Vagina (tissue), 2 donors: ENCODE measurements around the gene BCAS1.

Experiments
- POLR2A ChIP-seq, 2 donors: fragments of 450-650 bp; IDR thresholded peaks; one replicate each; pipeline ENCODE4 v1.6.1; 2017; ENCODE audit warnings: antibody characterized with exemption in 2 of 2, mild to moderate bottlenecking in 2 of 2, moderate library complexity in 2 of 2
- POLR2AphosphoS5 ChIP-seq, 2 donors: sonication (generic); formaldehyde crosslinking; IDR thresholded peaks; one replicate each; pipeline ENCODE4 v1.9.0; 2017; ENCODE audit warnings: antibody characterized with exemption in 2 of 2, mild to moderate bottlenecking in 2 of 2, low read depth in 1 of 2; ENCODE audit not compliant: insufficient read depth in 1 of 2
- TF ChIP-seq, protein P1 (sequence below), 3 experiments: fragments of 450-650 bp in 2 of 3; fragments of 200-600 bp in 1 of 3; sonication (generic) in 1 of 3; IDR thresholded peaks; one replicate each; pipeline ENCODE4 v1.5.1; 2017 to 2019; ENCODE audit warnings: antibody characterized with exemption in 3 of 3, mild to moderate bottlenecking in 2 of 3, moderate library complexity in 2 of 3

DNA sequence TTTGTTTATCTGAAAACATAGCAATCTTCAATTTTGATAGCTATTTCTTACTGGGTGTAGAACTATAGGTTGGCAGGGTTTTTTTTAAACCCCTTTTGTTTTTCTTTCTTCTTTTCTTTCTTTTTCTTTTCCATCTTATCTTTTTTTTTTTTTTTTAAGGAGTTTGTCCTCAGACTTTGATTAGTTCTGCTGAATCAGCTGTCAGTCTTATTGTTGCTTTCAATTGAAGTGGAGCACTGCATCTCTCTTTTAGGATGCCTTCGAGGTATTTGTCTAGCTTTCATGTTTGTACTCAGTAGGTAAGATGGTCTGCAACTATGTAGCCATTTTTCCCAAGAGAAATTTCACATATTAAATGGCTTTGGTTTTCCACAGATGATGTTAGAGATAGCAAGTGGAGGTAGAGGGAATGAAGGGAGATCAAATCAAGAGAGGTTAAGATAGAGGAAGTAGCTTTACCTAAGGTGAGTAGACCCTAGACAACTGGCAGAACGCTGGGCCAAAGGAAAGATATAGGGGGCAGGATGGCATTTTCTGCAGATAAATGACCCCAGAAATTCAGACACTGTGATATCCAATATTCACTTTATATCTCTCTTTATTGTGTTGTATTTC is 137.1 kb downstream of the BCAS1 start:
- TF ChIP-seq, protein P1, sequence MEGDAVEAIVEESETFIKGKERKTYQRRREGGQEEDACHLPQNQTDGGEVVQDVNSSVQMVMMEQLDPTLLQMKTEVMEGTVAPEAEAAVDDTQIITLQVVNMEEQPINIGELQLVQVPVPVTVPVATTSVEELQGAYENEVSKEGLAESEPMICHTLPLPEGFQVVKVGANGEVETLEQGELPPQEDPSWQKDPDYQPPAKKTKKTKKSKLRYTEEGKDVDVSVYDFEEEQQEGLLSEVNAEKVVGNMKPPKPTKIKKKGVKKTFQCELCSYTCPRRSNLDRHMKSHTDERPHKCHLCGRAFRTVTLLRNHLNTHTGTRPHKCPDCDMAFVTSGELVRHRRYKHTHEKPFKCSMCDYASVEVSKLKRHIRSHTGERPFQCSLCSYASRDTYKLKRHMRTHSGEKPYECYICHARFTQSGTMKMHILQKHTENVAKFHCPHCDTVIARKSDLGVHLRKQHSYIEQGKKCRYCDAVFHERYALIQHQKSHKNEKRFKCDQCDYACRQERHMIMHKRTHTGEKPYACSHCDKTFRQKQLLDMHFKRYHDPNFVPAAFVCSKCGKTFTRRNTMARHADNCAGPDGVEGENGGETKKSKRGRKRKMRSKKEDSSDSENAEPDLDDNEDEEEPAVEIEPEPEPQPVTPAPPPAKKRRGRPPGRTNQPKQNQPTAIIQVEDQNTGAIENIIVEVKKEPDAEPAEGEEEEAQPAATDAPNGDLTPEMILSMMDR (IDR thresholded peaks at IDR 0.05): no peak
- no peak for TF ChIP-seq POLR2A (IDR thresholded peaks at IDR 0.05)
- no peak for TF ChIP-seq POLR2AphosphoS5 (IDR thresholded peaks at IDR 0.05; ENCODE audit: insufficient read depth in 1 of 2, low read depth in 1 of 2)
